ENCODE data around the gene CISD3.

DNA sequence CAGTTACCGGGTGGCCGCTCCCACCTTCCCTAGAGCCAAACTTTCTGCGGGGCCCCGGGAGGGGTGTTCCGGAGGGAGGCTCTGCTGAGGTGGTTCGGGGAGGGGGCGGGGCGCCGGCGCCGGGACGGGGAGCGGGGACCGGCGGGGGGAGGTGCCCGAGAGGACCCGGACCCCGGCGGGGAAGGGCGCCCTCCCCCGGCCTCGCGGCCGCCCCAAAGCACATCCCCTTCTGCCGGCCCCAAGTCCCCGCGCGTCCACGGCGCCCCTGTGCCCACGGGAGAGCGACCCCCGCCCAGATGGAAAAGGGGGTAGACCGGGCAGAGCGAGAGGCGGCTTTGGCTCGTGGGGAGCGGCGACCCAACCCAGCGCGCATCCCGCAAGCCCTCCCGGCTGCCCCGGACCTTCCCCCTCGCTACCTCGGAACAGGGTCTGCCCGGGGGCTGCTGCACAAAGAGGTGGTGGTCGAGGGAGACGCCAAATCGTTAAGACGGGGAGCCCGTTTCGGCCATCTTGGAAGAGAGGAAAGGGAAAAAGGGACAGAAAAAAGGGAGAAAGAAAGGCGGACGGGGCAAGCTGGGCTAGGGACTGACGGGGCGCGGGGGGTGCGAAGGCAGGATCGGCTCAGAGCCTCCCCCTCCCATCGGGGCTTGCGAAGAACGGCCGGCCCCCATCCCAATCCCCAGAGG, 17.5 kb downstream of the CISD3 start:
- TF ChIP-seq, protein P1, sequence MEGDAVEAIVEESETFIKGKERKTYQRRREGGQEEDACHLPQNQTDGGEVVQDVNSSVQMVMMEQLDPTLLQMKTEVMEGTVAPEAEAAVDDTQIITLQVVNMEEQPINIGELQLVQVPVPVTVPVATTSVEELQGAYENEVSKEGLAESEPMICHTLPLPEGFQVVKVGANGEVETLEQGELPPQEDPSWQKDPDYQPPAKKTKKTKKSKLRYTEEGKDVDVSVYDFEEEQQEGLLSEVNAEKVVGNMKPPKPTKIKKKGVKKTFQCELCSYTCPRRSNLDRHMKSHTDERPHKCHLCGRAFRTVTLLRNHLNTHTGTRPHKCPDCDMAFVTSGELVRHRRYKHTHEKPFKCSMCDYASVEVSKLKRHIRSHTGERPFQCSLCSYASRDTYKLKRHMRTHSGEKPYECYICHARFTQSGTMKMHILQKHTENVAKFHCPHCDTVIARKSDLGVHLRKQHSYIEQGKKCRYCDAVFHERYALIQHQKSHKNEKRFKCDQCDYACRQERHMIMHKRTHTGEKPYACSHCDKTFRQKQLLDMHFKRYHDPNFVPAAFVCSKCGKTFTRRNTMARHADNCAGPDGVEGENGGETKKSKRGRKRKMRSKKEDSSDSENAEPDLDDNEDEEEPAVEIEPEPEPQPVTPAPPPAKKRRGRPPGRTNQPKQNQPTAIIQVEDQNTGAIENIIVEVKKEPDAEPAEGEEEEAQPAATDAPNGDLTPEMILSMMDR (IDR thresholded peaks at IDR 0.05; ENCODE audit: control extremely low read depth in 1 of 3, insufficient read depth in 1 of 3, low read depth in 1 of 3, low read length in 3 of 3), result no peak
- 0 out of 4 replicates have a peak, but pooled peaks of 1 of the 2 experiments have one; percentile 15 for TF ChIP-seq SIN3A (conservative IDR thresholded peaks at IDR 0.05 in 1 of 2, IDR thresholded peaks at IDR 0.05 in 1 of 2; ENCODE audit: low read depth in 1 of 2, low read length in 2 of 2)
- TF ChIP-seq, protein P2, sequence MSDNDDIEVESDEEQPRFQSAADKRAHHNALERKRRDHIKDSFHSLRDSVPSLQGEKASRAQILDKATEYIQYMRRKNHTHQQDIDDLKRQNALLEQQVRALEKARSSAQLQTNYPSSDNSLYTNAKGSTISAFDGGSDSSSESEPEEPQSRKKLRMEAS (IDR thresholded peaks at IDR 0.05), result no peak
- no peak for TF ChIP-seq EP300 (IDR thresholded peaks at IDR 0.05; ENCODE audit: borderline replicate concordance in 1 of 2, low read depth in 2 of 2, low read length in 2 of 2)
- TF ChIP-seq, protein P3, sequence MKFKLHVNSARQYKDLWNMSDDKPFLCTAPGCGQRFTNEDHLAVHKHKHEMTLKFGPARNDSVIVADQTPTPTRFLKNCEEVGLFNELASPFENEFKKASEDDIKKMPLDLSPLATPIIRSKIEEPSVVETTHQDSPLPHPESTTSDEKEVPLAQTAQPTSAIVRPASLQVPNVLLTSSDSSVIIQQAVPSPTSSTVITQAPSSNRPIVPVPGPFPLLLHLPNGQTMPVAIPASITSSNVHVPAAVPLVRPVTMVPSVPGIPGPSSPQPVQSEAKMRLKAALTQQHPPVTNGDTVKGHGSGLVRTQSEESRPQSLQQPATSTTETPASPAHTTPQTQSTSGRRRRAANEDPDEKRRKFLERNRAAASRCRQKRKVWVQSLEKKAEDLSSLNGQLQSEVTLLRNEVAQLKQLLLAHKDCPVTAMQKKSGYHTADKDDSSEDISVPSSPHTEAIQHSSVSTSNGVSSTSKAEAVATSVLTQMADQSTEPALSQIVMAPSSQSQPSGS (IDR thresholded peaks at IDR 0.05; ENCODE audit: low read length), result no peak
- TF ChIP-seq JUND (IDR thresholded peaks at IDR 0.05; ENCODE audit: low read length), result no peak
- peak; percentile 62 for TF ChIP-seq ASH2L (IDR thresholded peaks at IDR 0.05; ENCODE audit: low read length)
- no peak for TF ChIP-seq NANOG (IDR thresholded peaks at IDR 0.05; ENCODE audit: insufficient read depth, low read depth, low read length, poor library complexity, severe bottlenecking)

All from H1 (cell line).